GM12872 (cell line): ENCODE measurements around the gene PHYHD1.

Source experiments
- CTCF ChIP-seq: IDR thresholded peaks from 3 replicates; pipeline ENCODE4 v1.5.1; 2011; ENCODE audit warnings: low read depth, mild to moderate bottlenecking, low read length, moderate library complexity; ENCODE audit not compliant: insufficient read depth

The PHYHD1 gene

GRCh38 chr9:128911529-128912035, 9.2 kb upstream of the PHYHD1 start:
- no peak for TF ChIP-seq CTCF

- TF ChIP-seq CTCF = no peak
Measured at GRCh38 chr9:128912270-128912853, 8.4 kb upstream of the PHYHD1 start.

- TF ChIP-seq CTCF = no peak
Measured at GRCh38 chr9:128913048-128913900, 7.5 kb upstream of the PHYHD1 start.

- TF ChIP-seq CTCF = no peak
Measured at GRCh38 chr9:128913995-128914772, 6.6 kb upstream of the PHYHD1 start.

GRCh38 chr9:128916204-128916603, 4.6 kb upstream of the PHYHD1 start:
- no peak for TF ChIP-seq CTCF

GRCh38 chr9:128916745-128917144, 4.0 kb upstream of the PHYHD1 start:
- no peak for TF ChIP-seq CTCF
